HG02623 (cell line): ENCODE results near the gene UFC1.

ENCODE experiments used
- ATAC-seq: cut with Tn5 transposase; IDR thresholded peaks from one replicate; pipeline ENCODE4 v1.9.1; 2021; ENCODE audit warnings: moderate library complexity; ENCODE audit not compliant: unreplicated experiment

The UFC1 gene

DNA sequence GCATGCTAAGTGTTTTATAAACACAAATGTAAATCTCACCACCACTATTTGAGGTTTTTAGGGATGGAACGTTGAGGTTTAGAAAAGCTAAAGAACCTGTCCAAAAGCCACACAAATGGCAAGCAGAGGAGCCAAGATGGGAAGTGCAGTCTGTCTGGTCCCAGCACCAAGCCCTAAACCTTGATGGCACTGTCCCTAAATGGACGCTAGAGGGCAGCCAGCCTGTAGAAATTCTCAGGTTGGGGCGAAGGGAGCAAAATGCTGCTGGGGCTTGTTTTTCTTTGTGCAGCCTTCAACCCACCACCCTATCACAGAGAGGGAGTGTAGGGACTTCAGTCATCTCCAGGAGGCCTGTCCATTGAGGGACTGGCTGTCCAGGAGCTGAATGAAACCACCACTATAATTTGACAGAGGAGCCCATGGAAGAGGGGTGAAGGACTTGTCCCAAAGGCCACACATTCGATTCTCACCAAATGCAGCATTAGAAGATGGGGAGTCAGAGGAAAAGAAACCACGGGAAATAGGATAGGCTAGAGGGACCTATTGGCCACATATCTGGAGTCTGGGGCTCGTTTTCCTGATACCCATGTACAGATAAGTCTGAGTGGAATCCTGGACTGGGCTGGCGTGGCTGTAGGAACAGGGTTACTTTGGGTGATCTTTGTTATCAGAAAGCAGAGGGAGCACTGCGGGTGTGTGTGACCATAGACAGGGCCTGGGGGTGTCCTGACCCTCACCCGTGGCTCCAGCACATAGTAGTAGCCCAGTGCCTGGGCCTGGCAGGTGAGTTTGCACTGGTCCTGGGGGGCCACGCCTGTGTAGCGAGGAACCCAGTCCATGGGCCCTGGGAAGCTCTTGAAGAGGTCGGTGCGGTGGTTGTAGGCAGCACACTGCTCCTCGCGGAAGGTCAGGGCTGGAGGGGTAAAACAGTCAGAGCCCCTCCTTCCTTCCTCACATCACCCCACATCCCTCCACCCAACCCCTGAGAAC is 39.0 kb downstream of the UFC1 start:
- ATAC-seq, result no peak

DNA sequence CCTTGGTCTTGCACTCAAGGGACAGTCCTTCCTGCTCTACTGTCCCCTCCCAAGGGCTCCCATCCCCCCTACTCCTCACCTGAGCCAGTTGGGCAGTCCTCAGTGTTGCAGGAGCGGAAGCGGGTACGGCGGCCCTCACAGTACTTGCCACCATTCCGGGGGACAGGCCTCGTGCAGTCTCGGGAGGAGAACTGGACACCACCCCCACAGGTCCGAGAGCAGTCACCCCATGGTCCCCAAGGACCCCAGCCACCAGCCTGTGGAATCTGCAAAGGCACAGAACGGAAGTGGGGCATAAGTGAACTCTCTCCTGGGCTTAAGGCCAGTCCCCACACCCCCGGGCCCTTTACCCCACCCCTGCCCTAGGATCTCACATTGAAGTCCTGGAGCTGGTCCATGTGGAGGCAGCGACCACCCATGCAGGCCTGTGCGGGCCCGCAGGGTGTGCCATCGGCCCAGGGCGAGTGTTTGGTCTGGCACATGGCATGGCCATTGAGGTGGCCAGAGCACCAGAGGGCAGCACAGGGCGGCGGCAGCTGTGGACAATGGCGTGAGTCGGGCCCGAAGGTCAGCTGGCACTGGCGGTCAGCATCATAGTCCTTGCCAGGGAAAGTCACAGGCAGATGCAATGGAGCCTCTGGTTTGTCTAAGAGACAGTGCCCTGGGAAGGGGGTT is 39.9 kb downstream of the UFC1 start:
- ATAC-seq, result no peak

DNA sequence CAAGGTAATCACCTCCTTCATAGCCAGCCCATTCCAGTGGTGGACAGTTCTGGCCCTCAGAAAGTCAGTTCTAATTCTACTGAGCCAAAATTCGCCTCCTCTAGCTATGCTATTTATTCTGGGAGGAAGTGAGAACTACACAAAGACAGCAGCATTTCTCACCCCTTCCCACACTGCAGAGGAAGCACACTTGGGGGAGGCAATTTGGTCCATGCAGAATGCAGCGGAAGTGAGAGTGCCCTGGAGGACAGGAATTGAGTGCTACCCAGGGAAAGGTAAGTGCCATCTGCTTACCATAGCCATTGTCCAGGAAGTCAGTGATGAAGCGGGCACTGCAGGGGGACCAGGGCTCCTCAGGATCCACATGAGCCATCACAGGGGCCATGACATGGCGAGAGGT is 41.4 kb downstream of the UFC1 start:
- ATAC-seq, result no peak

DNA sequence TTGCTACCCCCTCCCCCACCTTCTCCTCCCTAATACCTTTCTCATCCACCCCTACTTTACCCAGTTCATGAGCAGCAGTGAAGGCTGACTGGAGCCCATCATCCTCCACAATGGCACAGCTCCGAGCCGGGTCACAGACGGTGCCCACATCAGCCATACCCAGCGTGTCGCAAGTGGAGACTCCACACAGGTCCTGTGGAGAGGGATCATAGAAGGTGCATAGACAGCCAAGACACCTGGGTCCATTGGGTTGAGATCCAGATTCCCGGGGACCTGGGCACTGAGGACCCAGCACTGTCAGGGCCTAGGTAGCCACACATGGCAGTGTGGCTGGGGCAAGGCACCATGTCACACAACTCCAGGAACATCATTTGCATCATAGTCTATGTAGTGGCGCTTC is 42.3 kb downstream of the UFC1 start:
- ATAC-seq, result no peak

DNA sequence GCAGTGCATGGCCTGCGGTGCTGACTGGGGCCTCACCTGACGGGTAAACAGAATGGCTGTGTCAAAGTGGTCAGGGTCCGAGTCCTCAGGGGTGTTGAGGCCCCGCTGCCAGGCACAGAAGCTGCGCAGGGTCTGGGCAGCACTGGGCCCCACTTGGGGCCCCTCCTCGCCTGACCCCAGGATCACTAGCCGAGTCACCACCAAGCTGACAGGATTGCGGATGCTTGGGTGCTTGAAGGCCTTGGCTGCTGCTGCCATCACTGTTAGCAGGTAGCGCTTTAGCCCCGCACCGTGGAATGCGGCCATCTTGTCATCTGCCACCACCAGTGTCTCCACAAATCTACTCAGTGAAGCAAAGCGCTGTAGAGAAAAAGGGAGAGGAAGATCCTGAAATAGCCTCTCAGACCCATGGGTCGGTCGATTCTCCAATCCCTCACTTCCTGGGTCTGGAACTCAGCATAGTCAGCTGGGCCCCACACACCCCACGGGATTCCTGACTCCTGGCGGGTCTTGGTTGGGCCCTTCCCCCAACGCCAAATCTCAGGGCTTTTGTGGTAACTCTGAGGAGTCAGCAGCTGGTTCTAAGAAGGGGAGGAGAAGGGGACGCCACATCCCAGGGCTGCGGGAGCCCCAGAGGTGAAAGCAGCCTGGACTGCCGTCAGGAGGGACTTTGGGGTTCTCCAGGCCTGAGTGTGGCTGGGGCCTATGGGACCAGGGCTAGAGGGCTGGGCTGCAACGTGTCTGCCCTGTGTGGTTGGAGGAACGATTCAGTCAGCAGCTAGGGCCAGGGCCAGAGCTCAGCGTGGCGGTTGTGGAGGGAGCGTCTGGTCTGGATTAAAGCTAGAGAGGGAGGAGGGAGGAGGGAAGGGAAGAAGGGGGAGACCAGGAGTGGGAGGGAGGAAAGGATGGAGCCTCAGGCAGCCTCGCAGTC is 43.0 kb downstream of the UFC1 start:
- no peak for ATAC-seq

DNA sequence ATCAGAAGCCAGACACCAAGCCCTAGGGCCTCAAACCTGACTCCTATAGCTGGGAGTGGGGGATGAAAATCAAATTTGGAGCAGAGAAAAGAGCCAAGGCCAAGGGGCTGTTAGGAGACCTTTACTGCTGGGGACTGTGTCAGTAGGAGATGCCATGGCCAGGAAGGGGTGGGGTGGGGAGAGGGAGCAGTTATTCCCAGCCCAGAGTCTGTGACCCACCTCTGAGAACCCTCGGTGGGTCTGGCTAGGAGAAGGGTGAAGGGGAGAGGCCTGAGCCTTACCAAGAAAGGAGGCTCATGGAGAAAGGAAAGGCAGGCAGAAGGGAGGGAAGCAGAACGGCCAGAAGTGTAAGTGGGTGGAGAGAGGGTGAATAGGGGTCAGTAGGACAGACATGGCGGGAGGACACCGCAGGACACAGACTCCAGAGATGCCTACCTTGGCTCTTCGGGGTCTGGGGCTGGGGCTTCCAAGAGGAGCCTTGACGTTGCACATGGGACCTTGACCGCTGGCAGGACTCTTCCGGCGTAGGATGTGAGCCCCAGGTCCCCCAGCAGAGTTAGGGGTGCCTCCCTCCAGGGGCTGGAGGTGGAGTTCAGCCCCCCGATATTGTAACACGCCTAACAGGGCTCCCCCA is 43.9 kb downstream of the UFC1 start:
- no peak for ATAC-seq

DNA sequence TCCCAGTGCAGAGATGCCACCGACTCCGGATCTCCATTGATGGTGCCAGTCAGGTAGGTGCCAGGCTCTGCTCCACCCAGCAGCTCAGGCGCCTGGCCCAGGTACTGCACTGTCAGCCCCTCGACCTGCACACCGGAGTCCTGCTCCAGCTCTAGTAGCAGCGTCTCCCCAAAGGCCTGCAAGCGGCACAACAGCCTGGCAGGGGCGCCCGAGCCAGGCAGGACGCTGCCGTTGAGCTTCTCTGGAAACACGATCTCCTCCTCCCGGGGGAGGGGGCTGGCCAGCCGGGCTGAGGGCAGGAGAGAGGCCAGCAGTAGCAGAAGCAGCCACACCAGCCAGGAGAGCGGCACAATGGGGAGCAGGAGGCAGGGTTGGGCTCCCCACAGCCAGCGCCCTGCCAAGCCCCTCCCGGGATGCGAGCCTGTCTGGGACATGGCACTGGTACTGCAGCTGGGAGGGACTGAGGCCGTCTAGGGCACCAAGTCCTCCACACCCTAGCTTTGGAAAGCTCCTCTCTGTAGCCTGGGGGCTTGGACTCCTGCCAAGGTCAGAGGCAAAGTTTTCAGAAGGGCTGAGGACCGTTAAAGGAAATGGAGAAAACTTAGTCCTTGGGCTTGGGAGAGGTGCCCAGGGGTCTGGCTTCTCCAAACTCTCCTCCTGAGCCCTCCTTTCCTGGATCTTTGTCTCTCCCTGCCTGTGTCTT is 44.6 kb downstream of the UFC1 start:
- ATAC-seq, result no peak

DNA sequence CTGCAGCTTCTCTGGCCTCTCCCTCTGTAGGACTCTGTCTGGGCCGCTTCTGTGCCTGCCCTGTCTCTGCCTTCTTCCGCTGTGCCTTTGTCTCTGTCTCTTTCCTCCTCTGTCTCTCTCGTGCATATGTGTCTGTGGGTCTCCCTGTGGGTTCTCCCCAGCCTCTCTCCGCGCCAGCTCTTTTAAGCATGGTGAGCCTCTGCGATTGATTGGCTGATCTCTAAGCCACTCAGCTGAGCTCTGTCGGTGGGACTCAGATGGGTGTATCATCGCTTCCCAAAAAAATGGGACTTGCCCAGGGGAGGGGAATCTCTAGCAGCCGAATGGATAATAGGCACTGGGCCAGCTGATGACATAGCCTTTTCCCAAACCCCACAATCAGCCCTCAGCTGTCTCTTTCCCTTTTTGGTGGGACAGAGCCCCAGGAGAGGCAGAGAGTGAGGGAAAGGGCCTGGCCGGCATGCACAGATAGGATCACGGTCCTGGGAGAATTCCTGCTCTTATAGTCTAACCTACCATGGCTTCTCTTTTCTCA is 45.2 kb downstream of the UFC1 start, which contains the start of gene ADAMTS4:
Gene ADAMTS4, minus strand, starts transcription at position 158 of the 535 bp plus-strand sequence. CDS start 427 bp downstream, outside the sequence.
- no peak for ATAC-seq

DNA sequence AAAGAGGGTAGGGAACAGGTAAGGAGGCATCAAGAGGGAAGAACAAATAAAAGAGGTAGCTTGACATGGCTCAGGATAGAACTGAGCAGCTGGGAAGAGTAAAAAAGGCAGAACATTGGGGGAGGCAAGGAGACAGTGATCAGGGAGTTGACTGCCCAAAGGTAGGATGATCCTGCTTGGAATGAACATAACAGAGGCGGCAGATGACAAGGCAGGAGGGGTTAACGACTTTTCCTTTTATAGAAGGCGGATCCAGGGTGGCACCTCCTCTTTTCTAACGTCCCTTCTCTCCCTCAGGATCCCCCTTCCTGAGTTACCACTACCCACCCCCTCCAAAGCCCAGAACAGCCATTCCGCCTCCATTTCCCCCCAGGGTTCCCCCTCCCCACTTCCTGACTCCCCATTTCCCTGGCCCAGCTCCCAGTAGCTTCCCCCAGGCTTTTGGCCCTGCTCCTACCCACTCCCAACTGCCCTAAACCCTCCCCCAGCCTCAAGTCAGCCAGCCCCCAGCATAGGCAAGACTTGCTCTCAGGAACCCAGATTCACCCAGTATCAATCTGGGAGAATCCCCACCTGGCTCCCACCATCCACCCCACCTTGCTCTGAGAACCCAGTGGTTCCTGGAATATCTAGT is 45.8 kb downstream of the UFC1 start:
- no peak for ATAC-seq

DNA sequence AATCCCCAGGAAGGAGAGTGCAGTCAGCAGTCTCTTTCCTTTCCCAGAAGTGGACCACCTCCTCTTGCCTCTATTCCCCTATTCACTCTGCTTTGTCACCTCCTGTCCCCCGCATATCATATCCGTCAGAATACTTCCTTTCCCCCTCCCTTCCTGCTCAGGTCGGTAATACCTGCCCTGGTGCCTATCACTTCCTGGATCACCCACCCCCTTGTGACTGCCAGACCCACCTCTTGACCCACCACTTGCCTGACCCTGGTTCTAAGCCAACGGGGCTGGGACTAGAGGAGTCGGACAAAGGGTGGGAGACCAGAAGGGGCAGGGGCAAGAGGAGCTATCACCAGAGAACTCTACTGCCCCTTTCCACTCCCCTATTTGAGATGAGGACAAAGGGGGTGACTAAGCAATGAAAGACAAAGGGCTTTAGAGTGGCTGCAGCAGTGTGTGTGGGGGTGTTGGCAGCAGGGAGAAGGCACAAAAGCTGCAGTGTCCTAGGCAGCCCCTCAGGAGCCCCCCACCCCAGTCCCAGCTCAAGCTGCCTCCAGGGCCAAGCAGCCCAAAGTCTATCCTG is 46.7 kb downstream of the UFC1 start:
- no peak for ATAC-seq

DNA sequence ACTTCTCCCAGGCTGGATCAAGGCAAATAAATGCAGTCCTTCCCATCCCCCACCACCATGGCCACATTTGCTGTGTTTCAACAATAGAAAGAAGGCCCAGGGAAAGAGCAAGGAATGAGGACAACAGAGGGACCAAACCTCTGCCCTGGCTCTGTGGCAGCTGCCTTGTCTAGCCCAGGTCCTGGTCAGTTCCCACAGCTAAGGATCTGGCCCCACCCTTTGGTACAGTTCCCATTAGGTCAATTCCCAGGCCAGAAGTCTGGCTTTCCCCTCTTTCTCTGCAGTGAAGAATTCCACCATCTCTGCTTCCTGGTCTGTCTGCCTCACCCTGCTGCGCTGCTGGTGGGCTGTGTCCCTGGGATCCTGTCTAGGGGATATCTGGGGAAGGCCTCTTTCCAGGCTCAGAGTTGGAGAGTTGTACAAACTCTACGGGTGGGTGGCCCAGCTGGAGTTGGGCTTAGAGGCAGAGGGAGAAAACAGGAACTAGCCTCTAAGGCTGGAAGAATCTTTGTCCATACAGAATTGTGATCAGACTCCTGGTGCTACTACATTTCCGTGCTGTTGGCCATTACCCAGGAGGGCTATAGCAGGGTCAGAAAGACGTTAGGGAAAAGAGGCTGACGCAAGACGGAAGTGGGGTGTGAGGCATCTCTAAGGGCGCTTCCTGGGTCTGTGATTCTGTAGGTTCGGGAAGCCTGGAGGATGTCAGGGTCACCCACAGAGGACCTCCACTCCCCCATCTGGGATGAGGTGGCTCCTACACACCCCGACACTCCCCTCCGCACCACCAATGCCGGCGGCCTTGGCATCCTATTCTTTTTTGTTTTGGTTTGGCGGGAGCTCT is 47.4 kb downstream of the UFC1 start:
- no peak for ATAC-seq

DNA sequence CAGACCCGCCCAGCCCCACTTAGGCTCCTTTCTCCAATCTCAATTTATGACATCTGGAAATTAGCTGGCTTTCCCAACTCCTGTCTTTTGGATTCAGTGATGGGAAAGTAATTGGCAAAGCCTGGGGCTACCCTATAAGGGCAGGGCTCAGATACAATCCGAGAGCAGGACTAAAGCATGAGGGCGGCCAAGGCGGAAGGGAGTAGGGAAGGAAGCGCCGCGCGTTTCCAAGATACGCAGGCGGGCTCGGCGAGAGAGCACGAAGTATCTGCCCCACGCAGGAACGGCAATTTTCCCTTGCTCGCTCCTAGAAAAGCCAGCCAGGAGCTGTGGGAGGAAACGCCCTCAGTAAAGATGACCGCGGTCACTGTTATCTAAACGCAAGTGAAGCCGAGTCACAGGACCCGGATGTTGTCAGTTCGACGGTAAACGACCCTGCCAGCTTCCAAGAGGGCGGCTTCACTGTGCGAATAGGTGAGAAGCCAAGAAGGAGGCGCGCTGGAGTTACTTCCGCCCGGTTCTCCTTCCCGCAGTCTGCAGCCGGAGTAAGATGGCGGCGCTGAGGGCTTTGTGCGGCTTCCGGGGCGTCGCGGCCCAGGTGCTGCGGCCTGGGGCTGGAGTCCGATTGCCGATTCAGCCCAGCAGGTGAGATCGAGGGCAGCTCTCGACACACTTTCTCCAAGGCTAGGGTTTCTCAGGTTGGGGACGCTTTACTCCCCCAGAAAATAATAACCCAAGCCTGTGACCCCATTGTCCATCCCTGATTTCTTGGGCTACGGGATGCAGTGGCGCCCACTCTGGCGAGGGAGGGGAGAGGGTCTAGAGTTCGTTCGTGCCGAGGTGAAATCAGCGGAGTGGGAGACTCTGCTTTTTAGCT is 48.3 kb downstream of the UFC1 start, which contains the start of gene NDUFS2:
Gene NDUFS2, plus strand, starts transcription at position 532 of the 877 bp plus-strand sequence. Its CDS starts 19 bp downstream, at position 551.
- ATAC-seq, result peak; percentile 92

DNA sequence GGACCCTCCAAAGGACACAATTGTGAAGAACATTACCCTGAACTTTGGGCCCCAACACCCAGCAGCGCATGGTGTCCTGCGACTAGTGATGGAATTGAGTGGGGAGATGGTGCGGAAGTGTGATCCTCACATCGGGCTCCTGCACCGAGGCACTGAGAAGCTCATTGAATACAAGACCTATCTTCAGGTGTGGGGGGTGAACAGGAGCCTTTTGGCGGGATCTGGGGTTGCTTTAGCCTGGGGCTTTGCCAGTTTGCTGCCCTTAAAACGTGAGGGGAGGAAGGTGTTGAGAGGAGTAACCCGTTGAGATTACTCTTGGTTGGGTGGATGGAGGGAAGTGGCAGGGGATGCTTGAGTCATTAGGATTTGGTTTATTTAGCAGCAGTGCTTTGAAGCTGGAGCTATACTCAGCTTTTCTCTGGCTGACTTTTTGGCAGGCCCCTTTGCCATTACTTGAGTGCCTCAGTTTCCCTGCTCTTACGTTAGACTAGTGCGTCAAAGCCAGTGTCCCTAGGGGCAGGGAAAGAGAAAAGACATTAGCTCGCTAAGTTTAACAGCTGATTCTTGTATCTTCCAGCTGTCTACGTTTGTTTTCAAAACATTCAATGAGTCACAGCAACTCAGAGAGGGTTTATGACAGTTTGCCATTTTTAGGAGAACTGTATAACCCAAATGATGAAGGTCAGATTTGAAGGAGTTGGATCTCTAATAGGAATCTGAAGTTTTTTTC is 52.8 kb downstream of the UFC1 start:
- no peak for ATAC-seq

DNA sequence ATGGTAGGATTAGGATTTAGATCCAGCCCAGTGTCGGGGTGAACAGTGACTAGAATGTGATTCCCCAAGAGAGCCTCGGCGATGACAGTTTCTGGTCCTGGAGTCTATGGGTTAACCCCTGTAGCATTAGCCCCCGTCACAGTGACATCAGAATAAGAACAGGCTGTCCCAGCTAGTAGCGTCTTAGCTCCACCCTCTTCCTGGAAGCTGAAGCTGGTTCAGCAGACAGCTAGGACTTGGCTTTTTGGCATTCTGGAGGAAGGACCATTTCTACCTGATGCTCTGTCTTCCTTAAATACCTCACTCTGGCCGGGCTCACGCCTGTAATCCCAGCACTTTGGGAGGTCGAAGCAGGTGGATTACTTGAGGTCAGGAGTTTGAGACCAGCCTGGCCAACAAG is 53.4 kb downstream of the UFC1 start:
- no peak for ATAC-seq
